NCI-H2029 (cell line): ENCODE measurements around the gene ZBTB7B.
"Not testable (repeated sequence)": the region's sequence is repeated elsewhere in the genome, so short reads cannot be mapped to it uniquely, and the experiment has no call there.

ENCODE experiments used
- DNase-seq: peaks from one replicate; lab custom pipeline; 2025; lab: John Stamatoyannopoulos, UW

ZBTB7B gene

GRCh38 chr1:154969246-154969645, 33.4 kb upstream of the ZBTB7B start:
- no peak for DNase-seq

GRCh38 chr1:154969860-154970452, 32.6 kb upstream of the ZBTB7B start:
- DNase-seq, result no peak

GRCh38 chr1:154970631-154971340, 31.8 kb upstream of the ZBTB7B start, which contains the start of gene SHC1:
Gene SHC1 (minus strand): TSS chr1:154970747. CDS start chr1:154970526, 221 bp downstream.
- DNase-seq, result peak; percentile 41

- DNase-seq, result no peak
Measured at GRCh38 chr1:154971341-154971998, 31.1 kb upstream of the ZBTB7B start.

- no peak for DNase-seq
Measured at GRCh38 chr1:154972213-154972516, 30.4 kb upstream of the ZBTB7B start.

- DNase-seq, result no peak
Measured at GRCh38 chr1:154972517-154973343, 29.9 kb upstream of the ZBTB7B start.

GRCh38 chr1:154973344-154974101, 29.1 kb upstream of the ZBTB7B start:
- peak; percentile 88 for DNase-seq

- peak; percentile 100 for DNase-seq
Measured at GRCh38 chr1:154974102-154974807, 28.3 kb upstream of the ZBTB7B start, which contains the start of gene CKS1B. Gene CKS1B (plus strand): TSS chr1:154974681. CDS start chr1:154974746, 65 bp downstream.

GRCh38 chr1:154974808-154975408, 27.7 kb upstream of the ZBTB7B start:
- DNase-seq, result peak; percentile 93

GRCh38 chr1:154975409-154976059, 27.1 kb upstream of the ZBTB7B start:
- peak; percentile 45 for DNase-seq

- DNase-seq, result not testable (repeated sequence)
Measured at GRCh38 chr1:154977762-154978161, 24.8 kb upstream of the ZBTB7B start.

GRCh38 chr1:154978360-154978759, 24.2 kb upstream of the ZBTB7B start:
- no peak for DNase-seq

- no peak for DNase-seq
Measured at GRCh38 chr1:154982341-154982740, 20.3 kb upstream of the ZBTB7B start.

GRCh38 chr1:154982897-154983648, 19.5 kb upstream of the ZBTB7B start, which contains the start of gene FLAD1:
Gene FLAD1 (plus strand): TSS chr1:154983344. CDS start chr1:154983695, 351 bp downstream.
- peak; percentile 99 for DNase-seq

GRCh38 chr1:154983776-154984466, 18.7 kb upstream of the ZBTB7B start:
- DNase-seq, result peak; percentile 17

GRCh38 chr1:154986736-154987135, 15.9 kb upstream of the ZBTB7B start:
- DNase-seq, result not testable (repeated sequence)

- DNase-seq, result no peak
Measured at GRCh38 chr1:154987326-154987725, 15.3 kb upstream of the ZBTB7B start.
